Measurements from ENCODE around the gene HMGCL. TPM values are rescaled to one million over a fixed set of nuclear protein-coding genes. Genes with fewer than 3 reads are reported as not detected.
A peak's percentile ranks its signal among the peaks of the same experiment; 100 is the strongest.

HMGCL gene
- total and polyA plus RNA-seq, 3 donors from 2014 or later = 38.8 to 54.3 (median 48.2) TPM

DNA sequence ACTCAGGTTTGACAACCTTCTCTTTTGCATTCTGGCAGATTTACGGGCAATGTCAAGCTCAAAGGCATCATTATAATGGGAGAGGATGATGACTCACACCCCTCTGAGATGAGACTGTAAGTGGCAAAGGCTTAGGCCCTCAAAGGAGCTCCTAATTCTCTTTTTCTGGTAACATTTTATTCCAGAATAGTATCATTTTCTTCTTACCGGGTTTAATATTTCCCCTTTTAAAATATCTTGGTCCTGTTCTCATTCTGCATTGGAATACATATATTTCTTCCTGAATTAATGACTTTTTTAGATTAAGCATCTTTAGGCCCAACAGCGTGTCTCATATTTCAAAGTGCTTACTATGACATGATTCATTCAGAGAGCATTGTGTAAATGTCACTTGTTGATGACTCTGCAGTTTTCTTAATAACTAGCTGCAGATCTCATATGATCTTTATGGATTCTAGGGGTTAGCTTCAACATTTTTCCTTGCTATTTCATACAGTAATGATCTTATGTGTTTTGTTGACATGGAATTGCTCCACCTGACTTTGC, 45.3 kb downstream of the HMGCL start:
- intact Hi-C loops (cut with DNase I; ENCODE audit: low total_unique reads) = no loop called here
- DNase-seq = no peak

DNA sequence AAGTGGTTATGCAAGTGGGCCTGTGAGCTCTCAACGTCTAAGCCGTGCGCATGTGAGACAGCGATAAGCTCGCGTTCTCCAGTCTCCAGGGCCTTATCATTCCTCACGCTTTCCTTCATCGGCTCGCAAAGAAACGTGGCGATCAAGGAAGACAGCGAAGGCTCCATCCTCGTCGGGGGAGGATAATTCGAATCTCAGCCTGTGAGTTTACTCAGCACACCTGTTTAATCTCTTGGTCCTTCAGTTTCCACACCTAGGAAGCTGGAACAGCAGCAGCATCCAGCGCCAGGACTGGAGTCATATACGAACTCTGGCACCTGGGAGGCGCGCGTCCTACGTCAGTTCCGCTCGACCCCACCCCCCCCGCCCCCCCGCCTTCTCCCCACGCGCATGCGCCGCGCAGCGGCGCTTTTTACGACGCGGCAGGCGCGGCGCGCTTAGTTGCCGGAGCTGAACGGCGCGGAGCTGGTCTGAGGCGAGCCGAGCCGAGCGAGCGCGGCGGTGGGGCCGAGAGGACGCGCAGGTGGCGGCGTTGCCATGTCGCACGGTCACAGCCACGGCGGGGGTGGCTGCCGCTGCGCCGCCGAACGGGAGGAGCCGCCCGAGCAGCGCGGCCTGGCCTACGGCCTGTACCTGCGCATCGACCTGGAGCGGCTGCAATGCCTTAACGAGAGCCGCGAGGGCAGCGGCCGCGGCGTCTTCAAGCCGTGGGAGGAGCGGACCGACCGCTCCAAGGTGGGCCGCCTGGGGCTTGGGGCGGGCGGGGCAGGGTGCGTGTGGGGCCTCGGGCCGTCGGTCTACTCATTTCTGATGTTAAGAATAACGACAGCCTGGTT, 47.0 kb downstream of the HMGCL start, which contains the start of gene PITHD1:
PITHD1 (plus strand) TSS at position 440 of the 836 bp plus-strand sequence; CDS start at position 538, 98 bp downstream.
- intact Hi-C loops (cut with DNase I; ENCODE audit: low total_unique reads) = no loop called here
- Histone ChIP-seq H3K9me3 (no peaks in the 10 kb centered on the region), H3K27ac (peak within 1 kb of the TSS; percentile 78 to 89), H3K4me1 (peaks cover 15% of the 10 kb centered on the region), H3K36me3 (ENCODE audit: low read depth, missing control alignments) (no peaks in the 10 kb centered on the region), H3K27me3 (no peaks in the 10 kb centered on the region), H3K4me3 (peak within 1 kb of the TSS; percentile 95 to 99)
- DNase-seq = peak; percentile 88
- TF ChIP-seq POLR2A (IDR thresholded peaks at IDR 0.05) = no peak
- TF ChIP-seq, protein P1, sequence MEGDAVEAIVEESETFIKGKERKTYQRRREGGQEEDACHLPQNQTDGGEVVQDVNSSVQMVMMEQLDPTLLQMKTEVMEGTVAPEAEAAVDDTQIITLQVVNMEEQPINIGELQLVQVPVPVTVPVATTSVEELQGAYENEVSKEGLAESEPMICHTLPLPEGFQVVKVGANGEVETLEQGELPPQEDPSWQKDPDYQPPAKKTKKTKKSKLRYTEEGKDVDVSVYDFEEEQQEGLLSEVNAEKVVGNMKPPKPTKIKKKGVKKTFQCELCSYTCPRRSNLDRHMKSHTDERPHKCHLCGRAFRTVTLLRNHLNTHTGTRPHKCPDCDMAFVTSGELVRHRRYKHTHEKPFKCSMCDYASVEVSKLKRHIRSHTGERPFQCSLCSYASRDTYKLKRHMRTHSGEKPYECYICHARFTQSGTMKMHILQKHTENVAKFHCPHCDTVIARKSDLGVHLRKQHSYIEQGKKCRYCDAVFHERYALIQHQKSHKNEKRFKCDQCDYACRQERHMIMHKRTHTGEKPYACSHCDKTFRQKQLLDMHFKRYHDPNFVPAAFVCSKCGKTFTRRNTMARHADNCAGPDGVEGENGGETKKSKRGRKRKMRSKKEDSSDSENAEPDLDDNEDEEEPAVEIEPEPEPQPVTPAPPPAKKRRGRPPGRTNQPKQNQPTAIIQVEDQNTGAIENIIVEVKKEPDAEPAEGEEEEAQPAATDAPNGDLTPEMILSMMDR (IDR thresholded peaks at IDR 0.05) = no peak
- 0% methylated on average over 14 to 48 of the region's 91 CpGs for WGBS, 2 donors

More for the DNA sequence above, 45.3 kb downstream of the HMGCL start:
- peaks cover 15% of the 10 kb centered on the region for H3K4me1 ChIP-seq
- no peak overlapping the region for H3K27ac ChIP-seq
- WGBS, 2 donors = 61 to 71% methylated on average over 3 of the region's 3 CpGs
- no peaks in the 10 kb centered on the region for H3K9me3 ChIP-seq
- H3K36me3 ChIP-seq (ENCODE audit: low read depth, missing control alignments) = no peaks in the 10 kb centered on the region
- H3K4me3 ChIP-seq = no peak overlapping the region
- no peaks in the 10 kb centered on the region for H3K27me3 ChIP-seq
- TF ChIP-seq, protein P1 (IDR thresholded peaks at IDR 0.05) = no peak
- no peak for TF ChIP-seq POLR2A (IDR thresholded peaks at IDR 0.05)

DNA sequence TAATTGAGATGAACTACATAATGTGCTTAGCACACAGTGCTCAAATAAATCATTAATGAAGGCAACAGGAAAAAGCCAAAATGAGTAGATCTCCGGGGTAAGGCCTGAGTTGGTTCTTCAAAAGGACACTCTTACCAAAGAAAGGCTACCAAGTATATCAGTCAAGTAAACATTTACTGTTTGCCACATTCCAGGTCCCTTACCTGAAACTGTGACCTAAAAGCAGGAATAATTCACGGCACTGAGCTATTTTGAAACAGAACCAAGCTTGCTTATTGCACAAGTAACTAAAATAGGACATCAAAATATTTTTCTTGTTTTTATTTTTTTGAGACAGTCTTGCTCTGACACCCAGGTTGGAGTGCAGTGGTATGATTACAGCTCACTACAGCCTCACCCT, 49.0 kb downstream of the HMGCL start:
- no peak overlapping the region for H3K4me3 ChIP-seq
- DNase-seq = no peak
- intact Hi-C loops (cut with DNase I; ENCODE audit: low total_unique reads) = no loop called here
- H3K27me3 ChIP-seq = no peaks in the 10 kb centered on the region
- no peak overlapping the region for H3K27ac ChIP-seq
- TF ChIP-seq, protein P1 (IDR thresholded peaks at IDR 0.05) = no peak
- no peak for TF ChIP-seq POLR2A (IDR thresholded peaks at IDR 0.05)
- no peaks in the 10 kb centered on the region for H3K36me3 ChIP-seq (ENCODE audit: low read depth, missing control alignments)
- no peaks in the 10 kb centered on the region for H3K9me3 ChIP-seq
- H3K4me1 ChIP-seq = peaks cover 23% of the 10 kb centered on the region
- 82 to 84% methylated on average over 2 of the region's 2 CpGs for WGBS, 2 donors

DNA sequence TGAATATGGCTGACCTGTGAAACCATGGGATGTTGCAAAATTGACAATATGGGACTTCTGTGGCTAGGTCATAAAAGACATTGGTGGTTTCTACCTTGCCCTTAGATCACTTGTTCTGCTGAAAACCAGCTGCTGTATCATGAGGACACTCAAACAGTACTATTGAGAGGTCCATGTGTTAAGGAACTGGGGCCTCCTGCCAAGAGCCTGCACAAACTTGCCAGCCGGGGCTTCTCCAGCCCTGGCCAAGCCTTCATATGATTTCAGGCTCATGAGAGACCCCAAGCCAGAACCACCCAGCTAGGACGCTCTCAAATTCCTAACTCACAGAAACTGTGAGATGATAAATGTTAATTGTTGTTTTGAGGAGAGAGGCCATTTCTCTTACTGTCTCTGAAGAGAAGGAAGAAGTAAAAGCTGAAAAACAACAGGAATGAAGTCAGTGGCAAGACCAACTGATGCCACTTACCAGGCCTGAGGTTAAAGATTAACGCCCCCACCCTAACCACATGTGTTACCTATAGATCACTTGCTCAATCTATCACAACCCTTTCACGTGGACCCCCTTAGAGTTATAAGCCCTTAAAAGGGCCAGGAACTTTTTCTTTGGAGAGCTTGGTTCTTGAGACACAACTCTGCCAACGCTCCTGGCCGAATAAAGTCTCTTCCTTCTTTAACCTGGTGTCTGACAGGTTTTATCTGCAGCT, 50.9 kb downstream of the HMGCL start:
- Histone ChIP-seq H3K27ac (no peak overlapping the region), H3K27me3 (no peaks in the 10 kb centered on the region), H3K9me3 (no peaks in the 10 kb centered on the region), H3K36me3 (ENCODE audit: low read depth, missing control alignments) (no peaks in the 10 kb centered on the region), H3K4me1 (peaks cover 19% of the 10 kb centered on the region), H3K4me3 (no peak overlapping the region)
- no peak for DNase-seq
- WGBS, 2 donors = 83 to 85% methylated on average over 6 of the region's 6 CpGs
- intact Hi-C loops (cut with DNase I; ENCODE audit: low total_unique reads) = no loop called here
- TF ChIP-seq, protein P1 (IDR thresholded peaks at IDR 0.05) = no peak
- TF ChIP-seq POLR2A (IDR thresholded peaks at IDR 0.05) = no peak
